Stimulated activated CD8-positive, alpha-beta memory T cell treated with anti-CD3 and anti-CD28 coated beads, Interleukin-4, amount 100 ng/mL, for 48 hours (primary cell): ENCODE results near the gene PTGDS.

Experiments used
- DNase-seq: peaks from one replicate; pipeline ENCODE4 v3.0.0-alpha.2; 2020

The PTGDS gene

DNA sequence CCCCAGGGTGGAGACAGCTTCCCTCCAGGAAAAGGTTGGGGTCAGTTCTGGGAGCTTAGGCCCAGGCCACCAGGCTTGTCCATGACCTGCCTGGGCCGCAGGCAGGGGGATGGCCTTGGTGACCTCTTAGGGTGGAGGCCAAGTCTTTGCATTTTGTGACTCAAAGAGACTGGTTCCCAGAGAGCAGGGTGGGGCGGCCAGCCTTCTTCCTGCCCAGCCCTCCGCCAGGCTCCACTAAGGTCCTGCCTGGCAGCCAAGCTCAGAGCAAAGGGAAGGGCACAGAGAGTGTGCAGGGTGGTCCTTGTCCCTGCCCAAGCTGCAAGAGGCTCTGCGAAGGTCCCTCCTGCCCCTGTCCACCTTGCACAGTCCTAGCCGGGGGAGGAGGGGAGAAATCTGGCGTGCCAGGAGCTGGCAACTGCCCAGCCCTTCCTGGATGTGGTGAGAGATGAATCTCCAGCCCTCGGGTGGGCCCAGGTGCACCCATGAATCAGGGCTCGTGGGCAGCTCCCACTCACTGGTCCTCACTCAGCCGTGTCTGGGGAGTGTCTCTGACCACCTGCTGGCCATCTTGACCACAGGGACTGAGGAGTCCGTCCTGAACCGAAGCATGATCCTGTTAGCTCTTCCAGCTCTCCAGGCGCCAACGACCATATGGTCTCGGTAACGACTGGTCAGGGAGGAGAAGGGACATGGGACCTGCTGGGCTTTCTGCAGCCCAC is 2.3 kb upstream of the PTGDS start:
- no peak for DNase-seq

DNA sequence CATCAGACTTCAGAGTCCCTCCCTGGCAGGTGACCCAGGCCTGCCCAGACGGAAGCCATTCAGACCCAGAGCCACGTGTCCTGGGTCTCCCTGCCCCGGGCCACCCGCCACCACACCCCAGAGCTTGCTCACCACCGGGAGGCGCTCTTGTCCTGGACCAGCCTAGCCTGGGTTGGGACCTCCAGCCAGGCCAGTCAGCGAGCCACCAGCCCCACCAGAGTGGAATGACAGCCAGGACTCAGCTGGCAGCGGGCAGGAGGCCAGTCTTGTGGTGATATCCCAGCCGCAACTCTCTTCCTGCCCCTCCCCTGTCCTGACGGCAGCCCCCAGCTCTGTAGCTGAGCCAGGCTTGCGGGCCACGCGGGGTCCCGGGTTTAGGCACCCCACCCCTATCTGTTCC is 1.7 kb upstream of the PTGDS start:
- DNase-seq, result peak; percentile 75

DNA sequence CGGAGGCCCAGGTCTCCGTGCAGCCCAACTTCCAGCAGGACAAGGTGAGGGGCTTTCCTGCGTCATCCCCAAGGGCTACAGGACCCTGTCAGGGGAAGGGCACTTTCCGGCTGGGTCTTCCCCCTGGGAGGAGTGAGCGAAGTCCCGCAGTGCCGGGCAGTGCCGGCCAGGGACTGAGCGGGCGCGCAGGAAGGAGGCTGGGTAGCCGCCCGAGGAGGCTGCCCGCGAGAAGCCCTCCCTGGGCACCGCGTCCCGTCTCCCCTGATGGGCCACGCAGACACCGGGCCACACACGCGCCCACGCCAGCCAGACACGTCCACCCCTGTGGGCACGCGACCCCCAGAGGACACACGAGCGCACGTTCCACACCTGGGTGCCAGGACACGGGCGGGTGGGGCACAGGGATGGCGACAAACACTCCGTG is 357 bp downstream of the PTGDS start:
- DNase-seq, result no peak

DNA sequence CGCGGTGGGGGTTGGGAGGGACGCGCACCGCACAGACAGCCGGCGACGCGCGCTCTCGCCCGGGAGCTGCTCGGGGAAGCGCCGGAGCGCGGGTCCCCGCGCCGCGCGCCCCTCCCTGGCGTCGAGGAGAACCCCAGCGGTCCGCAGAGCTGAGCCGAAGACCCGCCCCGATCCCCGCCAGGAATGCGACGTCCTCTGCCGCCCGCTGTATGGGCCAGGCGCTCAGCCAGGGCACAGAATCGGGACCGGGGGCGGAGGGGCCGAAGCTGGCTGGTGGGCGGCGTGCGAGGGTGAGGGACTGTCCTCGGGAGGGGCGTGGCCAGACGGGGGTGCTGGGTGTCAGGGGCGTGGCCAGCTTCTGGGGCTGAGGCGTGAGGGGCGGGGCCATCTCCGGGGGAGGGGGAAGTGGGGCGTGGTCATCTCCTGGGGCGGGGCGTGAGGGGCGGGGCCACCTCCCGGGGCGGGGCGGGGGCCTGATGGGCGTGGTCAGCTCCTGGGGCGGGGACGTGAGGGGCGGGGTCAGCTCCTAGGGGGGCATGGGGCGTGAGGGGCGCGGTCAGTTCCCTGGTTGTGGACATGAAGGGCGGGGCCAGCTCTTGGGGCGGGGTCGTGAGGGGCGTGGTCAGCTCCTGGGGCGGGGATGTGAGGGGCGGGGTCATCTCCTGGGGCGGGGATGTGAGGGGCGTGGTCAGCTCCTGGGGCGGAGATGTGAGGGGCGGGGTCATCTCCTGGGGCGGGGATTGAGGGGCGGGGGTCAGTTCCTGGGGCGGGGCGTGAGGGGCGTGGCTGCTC is 965 bp downstream of the PTGDS start:
- peak; percentile 84 for DNase-seq

DNA sequence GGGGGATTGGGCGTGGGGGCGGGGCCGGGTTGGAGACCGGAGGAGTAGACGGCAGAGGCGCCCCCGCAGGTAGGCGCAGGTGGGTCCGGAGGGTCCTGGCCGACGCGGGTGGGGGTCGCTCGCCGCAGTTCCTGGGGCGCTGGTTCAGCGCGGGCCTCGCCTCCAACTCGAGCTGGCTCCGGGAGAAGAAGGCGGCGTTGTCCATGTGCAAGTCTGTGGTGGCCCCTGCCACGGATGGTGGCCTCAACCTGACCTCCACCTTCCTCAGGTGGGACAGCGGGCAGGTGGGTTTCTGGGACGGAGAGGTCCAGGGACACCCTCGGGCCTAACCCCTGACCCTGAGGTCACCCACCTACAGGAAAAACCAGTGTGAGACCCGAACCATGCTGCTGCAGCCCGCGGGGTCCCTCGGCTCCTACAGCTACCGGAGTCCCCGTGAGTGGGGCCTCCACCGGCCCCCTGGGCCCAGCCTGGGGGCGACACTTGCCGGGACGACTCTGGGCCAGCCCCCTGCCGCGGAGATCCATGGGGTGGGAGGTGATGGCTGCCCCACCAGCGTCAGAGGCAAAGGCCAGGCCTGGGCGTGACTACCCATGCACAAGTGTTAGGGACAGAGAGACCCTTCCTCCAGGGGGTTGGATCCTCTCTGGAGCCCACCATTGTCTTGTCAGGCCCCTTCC is 1.7 kb downstream of the PTGDS start:
- no peak for DNase-seq

DNA sequence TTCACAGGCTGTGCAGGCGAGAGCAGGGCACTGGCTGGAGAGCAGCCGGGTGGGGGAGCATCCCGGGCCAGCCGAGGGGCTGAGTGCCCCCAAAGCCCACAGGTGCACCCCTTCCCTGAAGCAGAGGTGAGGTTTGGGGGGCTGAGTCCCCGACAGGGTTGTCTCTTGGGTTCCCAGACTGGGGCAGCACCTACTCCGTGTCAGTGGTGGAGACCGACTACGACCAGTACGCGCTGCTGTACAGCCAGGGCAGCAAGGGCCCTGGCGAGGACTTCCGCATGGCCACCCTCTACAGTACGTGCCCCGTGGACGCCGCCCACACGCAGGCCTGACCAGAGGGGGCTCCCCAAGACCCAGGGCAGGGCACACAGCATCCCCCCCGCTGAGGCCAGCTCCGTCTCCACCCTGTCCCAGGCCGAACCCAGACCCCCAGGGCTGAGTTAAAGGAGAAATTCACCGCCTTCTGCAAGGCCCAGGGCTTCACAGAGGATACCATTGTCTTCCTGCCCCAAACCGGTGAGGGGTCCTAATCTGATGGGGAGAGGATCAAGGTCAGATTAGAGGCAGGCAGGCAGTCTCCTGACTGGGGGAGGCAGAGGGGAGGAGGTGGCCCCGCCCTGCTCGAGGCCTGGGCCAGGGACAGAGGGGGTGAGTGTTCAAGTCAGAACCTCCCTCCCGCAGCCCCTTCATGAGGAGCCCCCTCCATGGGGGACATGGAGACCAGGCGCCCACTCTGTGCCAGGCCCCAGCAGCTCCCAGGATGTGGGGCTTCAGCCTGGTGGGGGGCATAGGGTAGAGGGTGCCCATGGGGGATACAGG is 2.7 kb downstream of the PTGDS start:
- no peak for DNase-seq

DNA sequence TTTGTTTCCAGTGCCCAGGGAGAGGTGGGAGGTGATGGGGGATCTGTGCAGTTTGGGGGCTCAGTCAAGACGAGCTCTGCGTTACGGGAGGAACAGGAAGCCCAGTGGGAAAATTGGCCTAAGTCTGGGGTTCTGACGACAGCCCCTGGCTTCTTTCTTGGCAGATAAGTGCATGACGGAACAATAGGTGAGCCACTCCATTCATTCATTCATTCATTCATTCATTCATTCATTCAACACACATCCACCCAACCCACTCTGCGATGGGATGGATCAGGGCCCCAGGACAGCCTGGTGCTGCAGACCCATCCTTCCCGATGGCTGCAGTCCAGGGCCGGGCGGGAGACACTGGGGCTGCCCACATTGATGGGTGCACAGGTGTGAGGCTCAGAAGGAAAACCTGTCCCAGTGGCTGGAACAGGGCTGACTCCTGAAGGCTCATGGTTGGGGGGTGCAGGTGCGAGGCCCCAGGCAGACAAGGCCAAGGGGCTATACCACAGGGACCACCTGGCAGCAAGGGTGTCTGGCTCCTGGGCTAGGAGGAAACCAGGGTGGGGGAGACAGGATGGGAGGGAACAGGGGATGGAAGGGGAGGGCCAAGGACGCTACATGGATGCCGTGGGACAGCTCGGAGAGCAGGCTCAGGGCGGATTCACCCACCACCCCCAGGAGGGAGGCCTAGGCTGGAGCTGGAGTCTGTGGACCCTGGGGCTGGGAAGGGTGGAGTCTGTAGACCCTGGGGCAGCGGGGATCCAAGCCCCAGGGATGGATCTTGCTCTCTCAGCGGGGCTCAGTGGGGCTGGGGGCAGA is 3.6 kb downstream of the PTGDS start:
- DNase-seq, result no peak

DNA sequence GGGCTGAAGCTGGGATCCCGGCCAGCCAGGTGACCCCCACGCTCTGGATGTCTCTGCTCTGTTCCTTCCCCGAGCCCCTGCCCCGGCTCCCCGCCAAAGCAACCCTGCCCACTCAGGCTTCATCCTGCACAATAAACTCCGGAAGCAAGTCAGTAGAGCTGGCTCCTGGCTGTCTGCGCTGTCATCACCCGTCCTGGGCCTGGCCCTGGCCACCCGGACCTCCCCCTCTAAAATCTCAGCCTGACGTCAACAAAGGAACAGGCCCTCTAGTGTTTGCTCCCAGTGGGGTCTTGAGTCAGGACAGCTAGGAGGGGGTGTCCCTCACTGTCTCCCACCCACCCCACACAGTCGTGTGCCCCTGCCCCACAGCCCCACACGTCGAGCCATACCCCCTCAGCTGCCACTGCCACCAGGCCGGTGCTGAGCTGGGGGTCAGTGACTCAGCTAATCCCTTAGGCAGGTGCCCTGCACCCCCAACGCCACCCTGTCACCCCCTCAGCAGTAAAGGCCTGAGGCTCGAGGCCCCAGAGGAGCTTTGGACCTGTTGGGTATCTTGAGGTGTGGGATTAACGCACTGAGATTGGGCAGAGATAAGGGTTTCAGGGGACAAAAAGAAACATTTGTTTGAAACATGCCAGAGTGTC is 4.4 kb downstream of the PTGDS start:
- no peak for DNase-seq

DNA sequence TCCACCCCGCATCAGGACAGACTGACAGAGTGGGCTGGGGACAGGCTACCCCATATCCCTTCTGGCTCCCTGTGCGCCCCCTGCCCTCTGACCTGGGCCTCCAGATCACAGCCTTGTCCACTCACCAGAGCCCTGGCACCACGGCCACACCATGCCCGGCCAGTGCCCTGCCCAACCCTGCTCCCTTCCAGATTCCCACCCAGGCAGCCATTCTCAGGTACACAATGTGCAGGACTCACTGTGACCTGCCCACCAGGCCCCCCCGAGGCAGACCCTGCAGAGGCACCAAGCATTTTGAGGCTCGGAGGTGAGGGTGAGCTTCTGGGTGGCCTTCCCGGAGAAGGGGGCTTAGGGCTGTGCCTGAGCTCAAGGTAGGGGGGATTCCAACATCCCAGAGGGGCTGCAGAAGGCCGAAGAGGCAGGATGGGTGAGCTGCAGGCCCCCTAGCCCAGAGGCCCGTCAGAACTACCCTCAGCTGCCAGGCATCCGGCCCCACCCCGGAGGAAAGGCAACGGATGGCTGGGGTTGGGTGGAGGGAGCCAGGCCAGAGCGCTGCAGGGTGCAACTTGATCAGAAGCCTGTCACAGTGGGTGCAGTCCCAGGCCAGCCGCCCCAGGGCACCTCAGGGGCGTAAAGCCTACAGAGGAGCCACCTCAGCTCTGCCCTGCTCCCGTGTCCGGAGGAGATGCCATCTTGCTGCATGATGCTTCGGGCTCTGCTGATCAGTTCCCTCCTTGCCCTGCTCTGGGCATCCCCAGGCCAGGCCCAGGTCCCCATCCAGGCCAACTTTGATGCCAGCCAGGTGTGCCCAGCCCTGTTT is 5.1 kb downstream of the PTGDS start, which contains the start of gene LCNL1:
Gene LCNL1 (plus strand): TSS at position 762 of the 820 bp plus-strand sequence. CDS start 594 bp downstream, outside the sequence.
- DNase-seq, result no peak

DNA sequence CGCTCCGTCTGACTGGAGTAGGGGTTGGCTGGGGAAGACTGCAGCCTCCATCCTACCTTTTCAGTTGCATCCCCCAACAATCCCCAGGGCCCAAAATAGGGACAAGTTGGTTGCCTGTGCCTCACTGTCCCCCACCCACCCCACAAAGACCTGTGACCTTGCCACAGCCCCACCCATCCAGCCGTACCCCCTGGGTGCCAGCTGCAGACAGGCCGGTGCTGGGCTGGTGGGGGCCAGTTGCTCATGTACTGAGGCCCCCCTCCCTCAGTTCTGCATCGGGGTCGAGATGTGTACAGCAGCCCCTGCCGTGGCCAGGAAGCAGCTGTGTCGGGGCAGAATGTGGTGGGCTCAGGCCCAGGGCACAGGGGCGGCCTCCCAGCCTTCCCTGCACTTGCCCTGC is 5.9 kb downstream of the PTGDS start:
- DNase-seq, result no peak

DNA sequence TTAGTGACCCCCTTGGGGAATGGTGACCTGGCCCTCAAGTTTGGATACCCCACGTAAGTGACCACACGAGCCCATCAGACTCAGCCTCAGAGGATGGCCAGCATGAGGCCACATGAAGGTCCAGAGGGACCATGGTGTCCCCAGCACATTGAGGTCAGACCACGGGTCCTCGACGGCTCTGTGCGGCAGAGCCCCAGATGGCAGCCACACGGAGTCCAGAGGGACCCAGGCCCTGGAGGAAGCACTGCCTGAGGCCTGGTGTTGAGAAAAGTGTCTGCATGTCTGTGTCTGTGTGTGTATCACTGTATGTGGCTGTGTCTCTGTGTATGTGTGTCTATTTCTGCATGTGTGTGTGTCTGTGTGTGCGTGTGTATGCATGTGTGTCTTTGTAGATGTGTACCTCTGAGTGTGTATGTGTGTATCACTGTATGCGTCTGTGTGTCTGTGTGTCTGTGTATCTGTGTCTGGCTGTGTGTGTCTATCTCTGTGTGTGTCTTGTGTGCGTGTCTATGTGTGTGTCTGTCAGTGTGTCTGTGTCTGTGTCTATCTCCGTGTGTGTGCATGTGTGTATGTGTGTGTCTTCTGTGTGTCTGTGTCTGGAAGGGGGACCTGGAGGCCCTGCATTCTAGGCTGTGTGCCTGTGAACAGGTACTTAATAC is 6.5 kb downstream of the PTGDS start:
- no peak for DNase-seq

DNA sequence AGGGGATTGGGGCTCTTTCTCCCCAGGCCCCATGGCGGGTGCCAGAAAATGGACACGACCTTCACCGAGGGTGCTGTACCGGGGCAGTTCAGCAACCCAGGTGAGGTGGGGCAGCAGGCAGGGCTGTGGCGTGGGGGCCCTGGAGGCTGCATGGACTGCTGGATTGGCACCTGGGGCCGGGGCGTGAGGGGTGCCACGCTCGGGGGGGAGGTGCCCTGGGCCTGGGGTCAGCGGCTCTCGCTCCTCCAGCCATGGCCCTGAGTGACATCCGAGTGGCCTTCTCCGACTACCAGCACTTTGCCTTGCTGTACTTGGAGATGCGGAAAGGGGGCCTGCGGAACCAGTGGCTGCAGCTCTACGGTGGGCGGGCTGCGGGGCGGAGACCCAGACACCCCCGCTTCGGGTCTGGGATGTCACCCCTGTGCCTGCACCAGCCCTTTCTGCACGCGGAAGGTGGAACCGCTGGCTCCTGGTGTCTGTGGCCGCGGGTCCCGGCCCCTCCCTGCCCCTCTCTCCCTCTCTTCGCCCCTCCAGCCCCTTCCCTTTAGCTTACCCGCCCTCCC is 7.2 kb downstream of the PTGDS start:
- no peak for DNase-seq

DNA sequence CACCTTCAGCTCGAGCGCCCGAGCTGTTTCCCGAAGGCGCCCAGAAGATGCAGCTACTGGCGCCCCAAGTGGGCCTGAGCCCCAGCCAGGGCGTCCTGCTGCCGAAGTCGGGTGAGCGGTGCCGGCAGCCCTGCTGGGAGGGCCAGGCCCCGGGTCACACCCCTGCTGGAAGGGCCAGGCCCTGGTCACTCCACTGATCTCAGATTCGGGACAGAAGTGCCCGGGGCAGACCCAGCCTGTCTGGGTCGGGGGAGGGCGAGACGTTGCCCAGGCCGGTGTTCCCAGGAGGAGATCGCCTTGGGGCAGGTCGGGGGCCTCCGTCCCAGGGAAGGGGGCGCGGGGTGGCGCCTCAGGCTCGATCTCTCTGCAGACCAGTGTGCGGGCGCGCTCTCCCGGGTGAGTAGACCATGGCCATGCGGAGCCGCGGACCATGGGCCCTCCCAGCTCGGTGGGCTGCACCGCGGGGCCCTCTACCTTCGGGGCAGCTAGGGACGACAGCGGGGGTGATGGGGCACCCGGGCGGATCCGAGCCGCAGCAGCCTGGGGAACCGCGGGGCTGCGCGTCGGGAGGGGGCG is 7.8 kb downstream of the PTGDS start:
- no peak for DNase-seq

DNA sequence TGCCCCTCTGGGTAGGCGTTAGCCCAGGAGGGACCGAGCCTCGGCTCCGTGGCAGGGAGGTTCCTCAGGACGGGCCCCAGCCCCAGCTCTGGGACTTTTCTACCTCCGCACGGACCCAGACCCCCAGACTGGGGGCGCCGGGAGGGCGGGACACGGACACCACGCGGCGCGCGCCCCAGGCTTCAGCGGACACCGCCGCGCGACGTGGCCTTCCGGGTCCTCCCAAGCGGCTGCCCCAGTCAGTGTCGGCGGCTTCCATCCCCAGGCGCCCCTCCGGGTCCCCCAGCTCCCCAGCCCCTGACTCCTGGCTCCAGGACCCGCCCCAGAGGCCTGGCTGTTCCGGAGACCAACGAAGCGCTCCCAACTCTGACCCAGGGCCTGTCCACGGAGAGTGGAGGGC is 8.5 kb downstream of the PTGDS start:
- no peak for DNase-seq

DNA sequence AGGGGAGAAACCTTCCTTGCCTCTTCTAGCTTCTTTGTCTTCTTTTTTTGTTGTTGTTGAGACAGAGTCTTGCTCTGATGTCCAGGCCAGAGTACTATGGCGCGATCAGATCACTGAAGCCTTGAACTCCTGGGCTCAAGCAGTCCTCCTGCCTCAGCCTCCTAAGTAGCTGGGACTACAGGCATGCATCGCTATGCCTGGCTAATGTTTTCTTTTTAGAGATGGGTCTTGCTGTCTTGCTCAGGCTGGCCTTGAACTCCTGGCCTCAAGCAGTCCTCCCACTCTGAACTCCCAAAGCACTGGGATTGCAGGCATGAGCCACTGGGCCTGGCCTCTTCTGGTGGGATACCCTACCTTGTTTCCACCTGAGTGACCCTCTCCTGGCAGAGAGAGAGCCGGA is 11.6 kb downstream of the PTGDS start:
- no peak for DNase-seq

DNA sequence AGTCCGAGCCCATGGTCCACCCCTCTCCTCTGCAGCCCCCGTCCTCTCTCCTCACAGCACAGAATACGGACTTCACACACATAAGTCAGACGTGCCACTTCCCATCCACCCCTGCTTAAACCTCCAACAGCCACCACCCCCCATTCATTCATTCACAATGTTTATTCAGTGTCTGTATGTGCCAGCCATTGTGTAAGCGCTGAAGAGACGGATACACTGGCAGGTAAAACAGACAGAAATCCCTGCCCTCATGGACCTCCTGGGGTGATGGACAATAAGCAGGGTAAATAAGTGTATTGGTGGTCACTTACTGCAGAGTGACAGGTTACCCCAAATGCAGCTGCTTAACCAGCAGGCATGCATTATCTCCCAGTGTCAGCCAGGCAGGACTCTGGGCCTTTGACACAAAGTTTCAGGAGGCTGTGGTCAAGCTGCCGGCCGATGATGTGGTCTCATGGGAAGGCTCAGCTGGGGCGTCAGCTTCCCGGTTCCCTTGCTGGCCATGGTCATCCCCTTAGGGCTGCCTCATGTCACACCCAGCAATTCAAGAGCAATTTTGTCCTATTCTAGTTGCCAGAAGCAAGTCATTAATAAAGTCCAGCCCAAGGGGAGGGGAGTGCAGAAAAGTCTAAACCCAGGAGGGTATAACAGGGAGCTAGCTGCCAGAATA is 13.1 kb downstream of the PTGDS start:
- DNase-seq, result no peak

DNA sequence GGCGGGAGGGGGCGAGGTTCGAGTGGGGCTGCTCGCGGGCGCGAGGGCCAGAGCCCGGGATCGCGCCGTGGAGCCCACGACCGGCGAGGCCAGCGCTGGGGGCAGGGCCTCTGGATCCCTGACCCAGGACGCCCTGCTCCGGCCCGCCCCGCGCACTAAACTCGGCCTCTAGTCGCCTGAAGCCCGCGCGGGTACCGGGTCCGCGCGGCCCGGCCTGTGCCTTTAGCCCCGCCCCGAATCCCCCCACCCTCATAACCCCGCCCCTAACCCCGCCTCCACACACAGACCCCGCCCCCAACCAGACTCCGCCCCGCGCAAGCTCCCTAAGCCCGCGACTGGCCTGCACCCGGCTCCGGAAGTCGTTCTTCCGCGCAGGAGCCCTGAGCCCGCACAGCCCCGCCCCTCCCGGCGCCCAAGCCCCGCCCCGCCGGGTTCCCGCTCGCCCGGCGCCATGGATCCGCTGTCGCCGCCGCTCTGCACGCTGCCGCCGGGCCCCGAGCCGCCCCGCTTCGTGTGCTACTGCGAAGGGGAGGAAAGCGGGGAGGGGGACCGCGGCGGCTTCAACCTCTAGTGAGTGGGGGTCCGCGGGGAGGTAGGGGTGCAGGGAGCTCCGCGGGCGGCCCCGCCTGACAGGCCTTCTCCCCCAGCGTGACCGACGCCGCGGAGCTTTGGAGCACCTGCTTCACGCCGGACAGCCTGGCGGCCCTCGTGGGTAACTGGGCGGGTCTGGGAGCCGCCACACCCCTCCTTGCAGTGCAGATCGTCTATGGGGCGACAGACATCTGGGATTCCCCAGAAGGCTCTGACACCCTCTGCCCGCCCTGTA is 14.9 kb downstream of the PTGDS start, which contains the start of gene PAXX:
Gene PAXX (plus strand): TSS at position 430 of the 826 bp plus-strand sequence. CDS start 22 bp downstream, at position 452.
- DNase-seq, result peak; percentile 97
